HEK293 (cell line): ENCODE measurements around the gene C20orf96.

Experiments
- CTCF ChIA-PET: fragments of 350-600 bp; formaldehyde crosslinking; extraction: SDS; loops from one replicate; lab custom pipeline; 2021; ENCODE audit warnings: antibody characterized with exemption; lab: Yijun Ruan, JAX
- POLR2A ChIA-PET: fragments of 300-600 bp; formaldehyde crosslinking; extraction: SDS; loops from one replicate; lab custom pipeline; 2020; ENCODE audit warnings: antibody characterized with exemption, inconsistent platforms; lab: Yijun Ruan, JAX
- H3K27ac ChIP-seq: fragments of 200-500 bp; sonication (Bioruptor generic); 2 replicates; pipeline ENCODE4 v1.5.1; 2014; ENCODE audit warnings: low read depth, low read length, control low read depth, inconsistent platforms; ENCODE audit errors: extremely low read depth
- H3K36me3 ChIP-seq, 2 experiments: fragments of 200-500 bp in 1 of 2; sonication (Bioruptor generic) in 1 of 2; 1 replicate in 1 of 2; 2 replicates in 1 of 2; pipeline ENCODE4 v1.5.1; 2014 to 2017; ENCODE audit warnings: inconsistent platforms in 2 of 2, low read length in 2 of 2; ENCODE audit not compliant: control insufficient read depth in 2 of 2, insufficient read depth in 1 of 2
- H3K4me1 ChIP-seq: fragments of 200-500 bp; sonication (Bioruptor generic); 2 replicates; pipeline ENCODE4 v1.5.1; 2014; ENCODE audit warnings: mild to moderate bottlenecking, low read length, inconsistent platforms; ENCODE audit not compliant: control insufficient read depth, insufficient read depth
- H3K4me3 ChIP-seq: 2 replicates; pipeline ENCODE4 v1.5.1; 2011; ENCODE audit warnings: low read depth, mild to moderate bottlenecking, control low read depth, low read length, moderate library complexity
- H3K9me3 ChIP-seq: fragments of 200-500 bp; sonication (Bioruptor generic); 2 replicates; pipeline ENCODE4 v1.5.1; 2014; ENCODE audit warnings: low read depth, low read length, inconsistent platforms; ENCODE audit not compliant: control insufficient read depth, insufficient read depth
- CTCF ChIP-seq: fragments of 450-650 bp; formaldehyde crosslinking; IDR thresholded peaks from 2 replicates; pipeline ENCODE4 v1.5.1; 2016; ENCODE audit warnings: missing biosample characterization, missing genetic modification characterization
- HIC1 ChIP-seq: fragments of 450-650 bp; formaldehyde crosslinking; IDR thresholded peaks from 2 replicates; pipeline ENCODE4 v1.5.1; 2016; ENCODE audit warnings: missing biosample characterization, missing genetic modification characterization
- KLF9 ChIP-seq: fragments of 450-650 bp; formaldehyde crosslinking; IDR thresholded peaks from 2 replicates; pipeline ENCODE4 v1.5.1; 2016; ENCODE audit warnings: missing biosample characterization, missing genetic modification characterization, low read depth
- MEIS1 ChIP-seq: sonication (generic); formaldehyde crosslinking; IDR thresholded peaks from 2 replicates; pipeline ENCODE4 v1.8.1; 2022; ENCODE audit warnings: missing genetic modification reagents, mild to moderate bottlenecking, borderline replicate concordance
- PBX3 ChIP-seq: sonication (generic); formaldehyde crosslinking; IDR thresholded peaks from 2 replicates; pipeline ENCODE4 v1.8.1; 2022; ENCODE audit warnings: mild to moderate bottlenecking, moderate library complexity, missing genetic modification reagents
- SALL2 ChIP-seq: fragments of 450-650 bp; formaldehyde crosslinking; IDR thresholded peaks from 2 replicates; pipeline ENCODE4 v1.5.0; 2017; ENCODE audit warnings: missing biosample characterization, mild to moderate bottlenecking, missing genetic modification characterization, borderline replicate concordance
- ZFHX2 ChIP-seq: fragments of 450-650 bp; formaldehyde crosslinking; conservative IDR thresholded peaks from 2 replicates; pipeline ENCODE4 v1.5.1; 2016; ENCODE audit warnings: missing biosample characterization, missing genetic modification characterization
- ZFP3 ChIP-seq: fragments of 450-650 bp; formaldehyde crosslinking; IDR thresholded peaks from 2 replicates; pipeline ENCODE4 v1.5.1; 2016; ENCODE audit warnings: low read depth, missing biosample characterization, missing genetic modification characterization
- ZNF112 ChIP-seq: fragments of 450-650 bp; formaldehyde crosslinking; IDR thresholded peaks from 2 replicates; pipeline ENCODE4 v1.5.0; 2017; ENCODE audit warnings: missing biosample characterization, missing genetic modification characterization
- ZNF138 ChIP-seq: fragments of 450-650 bp; formaldehyde crosslinking; IDR thresholded peaks from 2 replicates; pipeline ENCODE4 v1.5.1; 2016; ENCODE audit warnings: missing biosample characterization, missing genetic modification characterization, borderline replicate concordance
- ZNF16 ChIP-seq: fragments of 450-650 bp; formaldehyde crosslinking; IDR thresholded peaks from 2 replicates; pipeline ENCODE4 v1.5.1; 2016; ENCODE audit warnings: low read depth, missing biosample characterization, missing genetic modification characterization
- ZNF169 ChIP-seq: fragments of 450-650 bp; formaldehyde crosslinking; IDR thresholded peaks from 2 replicates; pipeline ENCODE4 v1.5.1; 2016; ENCODE audit warnings: missing biosample characterization, missing genetic modification characterization
- ZNF211 ChIP-seq: fragments of 450-650 bp; formaldehyde crosslinking; IDR thresholded peaks from 2 replicates; pipeline ENCODE4 v1.5.1; 2016; ENCODE audit warnings: low read depth, missing biosample characterization, missing genetic modification characterization
- ZNF311 ChIP-seq: fragments of 450-650 bp; formaldehyde crosslinking; IDR thresholded peaks from 2 replicates; pipeline ENCODE4 v1.5.1; 2017; ENCODE audit warnings: missing biosample characterization, missing genetic modification characterization, borderline replicate concordance
- ZNF37A ChIP-seq: fragments of 450-650 bp; IDR thresholded peaks from 2 replicates; pipeline ENCODE4 v1.5.1; 2018; ENCODE audit warnings: missing biosample characterization, missing genetic modification characterization
- ZNF416 ChIP-seq: fragments of 450-650 bp; formaldehyde crosslinking; IDR thresholded peaks from 2 replicates; pipeline ENCODE4 v1.5.1; 2016; ENCODE audit warnings: missing biosample characterization, missing genetic modification characterization
- ZNF449 ChIP-seq: fragments of 450-650 bp; formaldehyde crosslinking; IDR thresholded peaks from 2 replicates; pipeline ENCODE4 v1.5.1; 2017; ENCODE audit warnings: missing biosample characterization, mild to moderate bottlenecking, missing genetic modification characterization, moderate library complexity
- ZNF473 ChIP-seq: fragments of 450-650 bp; formaldehyde crosslinking; IDR thresholded peaks from 2 replicates; pipeline ENCODE4 v1.5.1; 2017; ENCODE audit warnings: missing biosample characterization, missing genetic modification characterization
- ZNF555 ChIP-seq: fragments of 450-650 bp; formaldehyde crosslinking; conservative IDR thresholded peaks from 2 replicates; pipeline ENCODE4 v1.5.1; 2017; ENCODE audit warnings: missing biosample characterization, mild to moderate bottlenecking, missing genetic modification characterization, inconsistent platforms
- ZNF645 ChIP-seq: fragments of 450-650 bp; formaldehyde crosslinking; IDR thresholded peaks from 2 replicates; pipeline ENCODE4; 2016; ENCODE audit warnings: missing biosample characterization, missing genetic modification characterization
- ZNF670 ChIP-seq: fragments of 450-650 bp; formaldehyde crosslinking; IDR thresholded peaks from 2 replicates; pipeline ENCODE4 v1.5.1; 2016; ENCODE audit warnings: missing biosample characterization, missing genetic modification characterization, low read depth
- ZNF692 ChIP-seq: fragments of 450-650 bp; formaldehyde crosslinking; IDR thresholded peaks from 2 replicates; pipeline ENCODE4 v1.5.1; 2016; ENCODE audit warnings: missing biosample characterization, missing genetic modification characterization
- ZSCAN23 ChIP-seq: fragments of 450-650 bp; formaldehyde crosslinking; IDR thresholded peaks from 2 replicates; pipeline ENCODE4 v1.5.1; 2016; ENCODE audit warnings: missing biosample characterization, missing genetic modification characterization
- ZXDB ChIP-seq: fragments of 450-650 bp; formaldehyde crosslinking; IDR thresholded peaks from 2 replicates; pipeline ENCODE4 v1.5.1; 2016; ENCODE audit warnings: missing biosample characterization, missing genetic modification characterization

C20orf96 gene

GRCh38 chr20:309306-309840 lies 18.8 kb upstream of the C20orf96 start (continued):
- no peak for TF ChIP-seq ZNF645
- no peak for TF ChIP-seq HIC1 (tag by site-specific recombination)

GRCh38 chr20:308427-309038 lies 18.0 kb upstream of the C20orf96 start:
- H3K4me3 ChIP-seq: no peak overlapping the region
- H3K27ac ChIP-seq: no peak overlapping the region
- H3K36me3 ChIP-seq: no peaks in the 10 kb centered on the region
- peaks cover 2% of the 10 kb centered on the region; the same call in 1 of the 2 replicates for H3K4me1 ChIP-seq
- ChIA-PET POLR2A (interaction anchor here (0.8 to 1.4 kb wide), 2 partner anchors 10 to 21 kb away, joined by 3 read pairs; no protein-coding TSS in a partner anchor), CTCF (no interaction called here)
- TF ChIP-seq ZFHX2 (tag by site-specific recombination) (no peak), MEIS1 (no peak), ZFP3 (tag by site-specific recombination) (no peak)
- no peaks in the 10 kb centered on the region for H3K9me3 ChIP-seq

GRCh38 chr20:305745-306144 lies 15.2 kb upstream of the C20orf96 start:
- POLR2A ChIA-PET: no interaction called here
- no peaks in the 10 kb centered on the region for H3K9me3 ChIP-seq
- H3K4me1 ChIP-seq: peaks cover 9% of the 10 kb centered on the region
- no peak overlapping the region for H3K4me3 ChIP-seq
- CTCF ChIA-PET: interaction anchor here (0.7 kb wide), 1 partner anchor 9 kb away, joined by 3 read pairs; no protein-coding TSS in a partner anchor
- no peaks in the 10 kb centered on the region for H3K36me3 ChIP-seq
- no peak overlapping the region for H3K27ac ChIP-seq
- TF ChIP-seq ZNF112 (tag by site-specific recombination): no peak
- TF ChIP-seq PBX3: no peak
- no peak for TF ChIP-seq ZXDB (tag by site-specific recombination)
- no peak for TF ChIP-seq ZSCAN23 (tag by site-specific recombination)
- no peak for TF ChIP-seq ZNF138 (tag by site-specific recombination)
- no peak for TF ChIP-seq ZNF169 (tag by site-specific recombination)
- no peak for TF ChIP-seq ZNF449 (tag by site-specific recombination)
- no peak for TF ChIP-seq KLF9 (tag by site-specific recombination)
- no peak for TF ChIP-seq ZNF692 (tag by site-specific recombination)
- TF ChIP-seq ZNF37A (tag by site-specific recombination): no peak
- TF ChIP-seq CTCF (tag by site-specific recombination): no peak
- no peak for TF ChIP-seq ZNF473 (tag by site-specific recombination)
- TF ChIP-seq SALL2 (tag by site-specific recombination): no peak
- no peak for TF ChIP-seq ZNF416 (tag by site-specific recombination)
- no peak for TF ChIP-seq ZNF16
- TF ChIP-seq ZNF211: no peak
- no peak for TF ChIP-seq ZNF555 (tag by site-specific recombination)
- TF ChIP-seq ZNF670 (tag by site-specific recombination): no peak
- TF ChIP-seq ZNF311 (tag by site-specific recombination): no peak
